Esophagus squamous epithelium (tissue), 4 donors: ENCODE data around the gene GPC5.

ENCODE experiments used
- CTCF ChIP-seq, 6 experiments: fragments of 450-650 bp in 4 of 6; fragments of 200-600 bp in 2 of 6; sonication (generic) in 2 of 6; IDR thresholded peaks; one replicate each; pipeline ENCODE4 v1.5.1; 2016 to 2019; ENCODE audit warnings: antibody characterized with exemption in 6 of 6, mild to moderate bottlenecking in 4 of 6, moderate library complexity in 4 of 6
- POLR2A ChIP-seq, 4 donors: fragments of 450-650 bp; IDR thresholded peaks; one replicate each; pipeline ENCODE4 v1.6.1; 2017; ENCODE audit warnings: antibody characterized with exemption in 4 of 4, mild to moderate bottlenecking in 4 of 4, moderate library complexity in 3 of 4

DNA sequence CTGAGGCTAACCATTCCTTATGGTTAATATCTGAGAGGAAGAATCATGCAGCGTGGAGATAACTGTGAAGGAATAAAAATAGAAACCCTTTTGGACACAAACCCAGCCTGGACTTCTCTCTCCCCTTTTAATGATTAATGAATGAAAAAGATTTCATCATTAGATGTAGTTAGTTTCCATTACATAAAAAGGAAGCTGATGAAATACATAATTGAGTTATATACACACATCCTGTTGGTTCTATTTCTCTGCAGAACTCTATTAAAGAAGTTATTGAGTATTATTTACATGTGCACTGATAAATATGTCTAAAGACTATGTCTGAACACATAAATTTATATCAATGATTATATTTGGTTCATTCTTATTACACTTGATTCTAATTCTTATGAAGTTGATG is 465.3 kb downstream of the GPC5 start:
- TF ChIP-seq POLR2A (IDR thresholded peaks at IDR 0.05) (no peak), CTCF (IDR thresholded peaks at IDR 0.05) (no peak)
